HG03442 (cell line): ENCODE data around the gene PLIN4.

Source experiments
- ATAC-seq: cut with Tn5 transposase; IDR thresholded peaks from one replicate; pipeline ENCODE4 v1.9.1; 2021; ENCODE audit warnings: mild to moderate bottlenecking, moderate library complexity; ENCODE audit not compliant: unreplicated experiment

The PLIN4 gene

DNA sequence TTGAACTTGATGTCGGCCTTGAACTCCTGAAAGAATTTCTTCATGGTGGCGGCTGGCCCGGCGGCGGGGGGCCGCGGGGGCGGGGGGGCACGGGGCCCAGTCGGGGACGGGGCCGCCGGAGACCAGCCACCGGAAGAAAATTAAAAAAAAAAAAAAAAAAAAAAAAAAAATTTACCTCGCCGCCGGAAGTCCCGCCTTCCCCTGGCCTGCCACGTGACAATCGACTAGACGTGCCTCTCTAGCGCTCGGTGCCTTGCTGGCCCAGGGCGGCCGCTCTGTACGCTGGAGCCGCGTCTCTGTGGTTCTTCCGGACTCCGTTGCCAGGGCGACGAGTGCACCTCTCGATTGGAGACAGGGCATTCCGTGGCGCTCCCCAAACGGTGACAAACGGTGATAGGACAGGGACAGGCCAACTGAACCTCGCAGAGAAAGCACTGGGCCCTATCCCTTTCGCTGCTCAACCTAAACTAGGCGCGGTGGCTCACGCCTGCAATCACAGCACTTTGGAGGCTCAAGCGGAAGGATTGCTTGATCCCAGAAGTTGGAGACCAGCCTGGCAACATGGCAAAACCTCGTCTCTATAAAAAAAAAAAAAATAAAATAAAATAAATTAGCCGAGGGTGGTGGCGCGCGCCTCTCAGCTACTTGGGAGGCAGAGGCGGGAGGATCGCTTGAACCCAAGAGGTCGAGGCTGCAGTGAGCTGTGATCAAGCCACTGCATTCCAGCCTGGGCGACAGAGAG is 60.5 kb downstream of the PLIN4 start, which contains the start of gene UBXN6:
Gene UBXN6 (minus strand): TSS at position 141 of the 742 bp plus-strand sequence. CDS start 97 bp downstream, at position 44.
- ATAC-seq, result peak; percentile 89

DNA sequence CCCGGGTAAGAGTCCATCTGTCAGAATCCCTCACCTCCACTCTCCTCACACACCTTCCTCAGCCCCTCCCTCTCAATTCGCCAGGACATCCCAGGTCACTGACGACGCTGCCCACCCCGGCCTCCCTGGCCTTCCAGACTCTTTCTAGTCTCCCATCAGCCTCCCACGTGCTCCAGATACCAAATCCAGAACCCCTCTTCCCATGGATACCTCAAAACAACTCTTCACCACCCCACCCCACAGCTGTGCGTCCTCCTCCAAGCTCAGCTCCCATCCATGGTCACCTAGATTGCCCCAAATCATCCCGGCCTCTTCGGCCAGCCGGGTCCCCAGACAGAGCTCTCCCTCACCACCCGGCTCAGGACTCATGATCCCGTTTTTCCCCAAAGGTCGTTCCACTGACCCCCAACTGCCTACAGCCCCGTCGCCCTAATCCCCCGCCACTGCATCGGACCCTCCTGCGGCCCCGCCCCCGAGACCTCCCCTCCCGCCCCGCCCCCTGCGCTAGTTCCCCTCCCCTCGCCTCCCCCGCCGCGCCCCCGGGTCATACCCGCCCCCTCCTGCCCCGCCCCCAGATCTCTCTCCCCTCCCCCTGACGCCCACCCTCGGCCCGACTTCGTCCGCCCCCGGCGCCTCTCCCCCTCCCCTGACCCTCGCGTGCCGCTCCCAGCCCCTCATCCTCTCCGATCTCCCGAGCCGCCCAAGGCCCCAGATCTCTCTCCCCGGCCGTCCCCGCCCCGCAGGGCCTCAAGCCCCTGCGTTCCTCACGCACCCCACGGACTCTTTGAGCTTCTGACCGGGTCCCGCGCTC is 61.2 kb downstream of the PLIN4 start:
- peak; percentile 14 for ATAC-seq

DNA sequence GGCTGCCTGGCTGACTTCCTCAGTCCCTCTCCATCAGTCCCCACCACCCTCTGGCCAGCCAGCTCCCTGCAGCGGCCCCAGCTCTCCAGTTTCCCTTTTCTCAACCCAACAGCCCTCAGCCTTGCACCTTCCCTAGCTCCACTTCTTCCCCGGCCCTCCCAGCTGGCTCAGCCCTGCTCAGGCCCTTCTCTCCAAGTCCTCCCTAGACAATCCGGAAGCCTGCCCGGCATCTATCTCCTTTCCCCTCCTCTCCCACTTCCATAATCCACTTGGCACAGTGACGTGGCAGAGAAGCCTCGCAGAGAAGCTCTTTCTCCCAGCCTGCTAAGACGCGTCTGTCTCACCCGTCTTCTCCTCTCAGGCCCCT is 61.8 kb downstream of the PLIN4 start:
- ATAC-seq, result no peak

DNA sequence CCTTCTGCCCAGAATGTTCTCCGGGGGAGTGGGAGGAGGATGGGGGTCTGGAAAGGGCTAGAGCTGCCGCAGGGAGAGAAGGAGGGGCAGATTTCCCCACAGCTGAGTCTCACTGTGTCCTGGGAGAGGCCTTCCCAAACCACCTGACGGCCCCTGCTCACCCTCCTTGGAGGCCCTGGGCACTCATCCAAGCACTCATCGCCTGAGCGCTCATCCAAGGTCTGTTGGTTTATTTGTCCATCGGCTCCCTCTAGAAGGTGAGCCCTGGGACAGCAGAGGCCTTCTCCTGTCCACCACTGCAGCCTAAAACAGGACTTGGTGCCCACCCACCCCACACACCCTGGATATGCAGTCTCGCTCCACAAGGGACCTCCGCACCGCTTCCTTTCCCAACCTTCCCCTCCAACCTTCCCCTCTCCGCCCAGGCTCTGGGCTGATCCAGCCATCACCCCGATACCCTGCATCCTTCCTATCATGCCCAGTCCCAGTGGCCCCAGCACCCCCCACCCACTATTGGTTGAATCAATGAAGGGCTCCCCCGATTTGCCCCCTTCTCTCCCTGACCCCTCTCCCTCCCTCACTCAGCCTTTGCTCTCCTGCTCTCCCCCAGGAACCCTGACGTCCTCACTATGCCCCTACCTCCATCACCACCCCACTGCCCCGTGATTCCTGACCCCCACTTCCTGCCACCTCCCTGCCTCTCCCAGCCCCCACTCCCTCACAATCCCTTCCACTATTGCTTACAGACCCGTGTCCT is 62.4 kb downstream of the PLIN4 start:
- ATAC-seq, result no peak

DNA sequence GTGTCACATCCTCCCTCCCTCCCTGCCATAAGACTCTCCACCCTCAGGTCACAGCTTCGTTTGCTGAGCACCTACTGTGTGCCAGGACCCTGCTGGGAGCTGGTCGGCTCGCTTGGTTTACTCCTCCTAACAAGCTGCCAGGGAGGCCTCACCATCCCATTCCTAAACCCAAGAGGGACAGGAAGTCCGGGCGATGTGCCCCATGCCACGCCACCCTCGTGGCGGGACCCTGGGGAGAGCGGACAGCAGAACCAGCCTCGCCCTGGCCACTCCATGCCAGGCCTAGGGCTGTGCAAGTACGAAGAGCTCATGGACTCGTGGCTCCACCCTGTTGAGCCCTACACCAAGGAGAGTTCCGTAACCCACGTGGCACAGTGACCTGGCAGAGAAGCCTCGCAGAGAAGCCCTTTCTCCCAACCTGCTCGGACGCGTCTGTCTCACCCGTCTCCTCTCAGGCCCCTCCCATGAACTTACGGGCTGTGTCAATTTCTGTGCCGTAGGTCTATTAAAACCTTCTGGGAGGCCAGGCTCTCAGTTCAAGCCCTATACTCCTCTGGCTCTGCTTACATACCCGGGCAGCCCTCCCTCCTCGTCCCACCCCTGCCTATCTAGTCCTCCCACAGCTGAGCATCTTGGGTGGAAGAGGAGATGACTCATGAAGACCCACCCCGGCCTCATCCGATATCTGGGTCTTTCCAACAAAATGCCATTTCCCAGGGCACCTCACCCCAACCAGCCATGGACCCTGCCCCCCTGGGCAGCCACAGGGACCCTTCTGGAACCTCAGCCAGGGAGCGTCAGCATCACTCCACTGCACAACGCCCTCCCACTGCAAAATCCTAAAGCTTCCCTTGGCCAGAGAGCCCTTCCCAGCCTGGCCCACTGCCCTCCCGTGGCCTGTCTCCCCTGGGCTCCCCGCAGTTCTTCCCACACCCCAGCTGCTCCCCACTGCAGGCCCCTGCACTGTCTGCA is 63.3 kb downstream of the PLIN4 start:
- no peak for ATAC-seq

DNA sequence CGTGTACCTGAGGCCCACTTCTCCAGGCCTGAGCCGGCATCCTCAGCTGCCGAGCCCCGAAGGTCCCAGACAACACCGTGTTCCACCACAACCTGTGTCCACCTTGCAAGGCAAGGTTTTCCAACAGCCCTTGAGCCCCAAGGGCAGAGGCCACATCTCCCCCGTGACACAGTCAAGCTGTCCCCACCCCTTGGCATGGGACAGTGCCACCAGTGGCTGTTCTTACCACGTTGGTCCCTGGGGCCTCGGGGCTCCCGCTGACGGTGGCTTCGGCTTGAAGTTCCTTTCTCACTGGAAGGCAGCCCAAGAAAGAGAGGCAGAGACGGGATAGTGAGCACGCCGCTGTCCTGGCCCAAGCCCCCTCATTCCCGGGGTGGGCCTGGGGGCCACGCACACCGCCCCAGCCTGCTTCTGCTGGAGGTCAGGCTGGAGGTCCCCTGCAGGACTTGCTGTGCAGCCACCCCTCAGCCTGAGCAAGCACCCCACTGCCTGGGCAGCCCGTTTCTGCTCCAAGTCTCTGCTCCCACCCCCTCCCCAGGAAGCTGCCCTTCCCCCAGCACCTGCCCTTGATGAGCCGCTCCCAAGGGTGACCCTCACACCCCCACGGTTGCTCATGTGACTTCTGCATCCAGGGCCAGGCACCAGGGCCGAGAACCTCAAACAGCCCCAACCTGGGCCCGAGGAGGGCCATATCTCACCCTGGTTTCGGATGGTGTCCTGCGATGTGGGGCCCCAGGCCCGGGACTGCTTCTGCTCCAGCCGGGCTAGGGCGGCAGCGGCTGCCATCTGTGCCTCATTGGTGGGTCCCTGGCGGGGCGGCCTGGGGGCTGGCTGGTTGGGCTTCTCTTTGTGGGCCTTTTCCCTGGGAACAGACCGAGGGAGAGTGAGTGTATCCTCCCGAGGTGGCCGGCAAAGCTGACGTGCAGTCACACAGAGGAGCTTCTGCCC is 64.8 kb downstream of the PLIN4 start:
- ATAC-seq, result no peak

DNA sequence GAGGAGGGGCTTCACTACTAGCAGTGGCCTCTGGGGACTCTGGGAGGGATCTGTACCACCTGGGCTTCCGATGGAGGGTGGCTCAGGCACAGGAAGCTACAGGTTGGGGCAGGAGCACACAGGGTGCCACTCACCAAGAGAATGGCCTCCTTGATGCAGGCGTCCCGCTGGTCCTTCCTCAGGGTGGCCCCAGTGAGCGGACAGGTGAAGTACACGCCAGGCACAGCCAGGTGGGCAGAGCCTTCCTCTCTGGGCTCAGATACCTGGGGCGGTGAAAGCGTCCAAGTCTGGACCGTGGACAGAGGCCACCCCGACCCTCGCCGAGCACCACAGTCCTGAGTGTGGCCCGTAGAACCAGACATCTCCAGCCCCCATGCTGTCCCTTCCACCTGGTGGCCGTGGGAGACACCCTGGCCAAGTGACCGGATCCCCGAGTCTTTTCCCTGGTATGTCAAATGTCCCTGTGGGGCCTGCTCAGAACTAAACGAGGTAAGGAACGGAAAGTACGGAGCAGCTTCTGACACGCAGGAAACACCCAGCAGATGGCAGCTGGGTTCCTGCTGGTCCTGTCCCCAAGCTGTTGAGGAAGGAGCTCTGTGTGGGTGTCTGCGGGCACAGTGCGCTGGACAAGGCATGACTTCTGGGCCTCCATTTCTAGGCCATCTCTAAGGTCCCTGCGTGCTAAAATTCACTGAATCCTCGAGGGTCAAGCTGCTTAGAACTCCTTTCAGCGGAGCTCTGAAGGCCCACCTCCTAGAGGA is 65.9 kb downstream of the PLIN4 start:
- ATAC-seq, result no peak
